Activated T-helper 1 cell treated with anti-CD3 and anti-CD28 coated beads, Interleukin-12 subunit alpha, Interleukin-12 subunit beta, Interleukin-2, Interleukin-4 antibody, amounts not matched to agents 30 ng/mL and 10 ng/mL and 1 ng/mL, durations not matched to agents 14 hours and 24 hours and 36 hours (primary cell): ENCODE measurements around the gene HNRNPLL. TPM values are rescaled to one million over a fixed set of nuclear protein-coding genes. Genes with fewer than 3 reads are reported as not detected.

ENCODE experiments used
- DNase-seq: peaks from one replicate; pipeline ENCODE4 v3.0.0; 2021; ENCODE audit warnings: low spot score
- H3K27ac Mint-ChIP-seq: one replicate; pipeline ENCODE4 v1.8.0; 2021; ENCODE audit warnings: mild to moderate bottlenecking, mixed read lengths
- H3K27me3 Mint-ChIP-seq: one replicate; pipeline ENCODE4 v1.8.0; 2022; ENCODE audit warnings: mild to moderate bottlenecking, moderate library complexity, mixed read lengths; ENCODE audit not compliant: insufficient read depth
- H3K36me3 Mint-ChIP-seq: one replicate; pipeline ENCODE4 v1.8.0; 2021; ENCODE audit warnings: low read depth, mixed read lengths
- H3K4me1 Mint-ChIP-seq: one replicate; pipeline ENCODE4 v1.8.0; 2021; ENCODE audit warnings: low read depth, mixed read lengths
- H3K4me3 Mint-ChIP-seq: one replicate; pipeline ENCODE4 v1.8.0; 2021; ENCODE audit warnings: mild to moderate bottlenecking, moderate library complexity, mixed read lengths
- H3K9me3 Mint-ChIP-seq: one replicate; pipeline ENCODE4 v1.8.0; 2021; ENCODE audit warnings: mixed read lengths
- intact Hi-C: fragments of 100-400 bp; cut with micrococcal nuclease; formaldehyde crosslinking; loops from one replicate; pipeline ENCODE4 v1.15.1; 2024
- total RNA-seq: library from RNA; stranded (reverse); gene quantifications from 2 replicates; pipeline ENCODE4 v1.2.3, GENCODE V29; 2022

HNRNPLL gene
- total RNA-seq, 1 donor from 2014 or later: 85.8 TPM

GRCh38 chr2:38598991-38599295, 3.8 kb downstream of the HNRNPLL start:
- H3K27ac Mint-ChIP-seq: peak overlapping the region; percentile 1
- intact Hi-C loops: no loop called here
- peak overlapping the region; percentile 91 for H3K4me3 Mint-ChIP-seq
- peaks cover 26% of the 10 kb centered on the region for H3K36me3 Mint-ChIP-seq
- H3K4me1 Mint-ChIP-seq: peaks cover 60% of the 10 kb centered on the region
- H3K9me3 Mint-ChIP-seq: no peaks in the 10 kb centered on the region
- no peaks in the 10 kb centered on the region for H3K27me3 Mint-ChIP-seq
- DNase-seq: no peak

GRCh38 chr2:38598200-38598990, 4.3 kb downstream of the HNRNPLL start:
- no peaks in the 10 kb centered on the region for H3K27me3 Mint-ChIP-seq
- DNase-seq: no peak
- intact Hi-C loops: no loop called here
- H3K36me3 Mint-ChIP-seq: peaks cover 26% of the 10 kb centered on the region
- H3K9me3 Mint-ChIP-seq: no peaks in the 10 kb centered on the region
- peak overlapping the region; percentile 1 for H3K27ac Mint-ChIP-seq
- peak overlapping the region; percentile 91 for H3K4me3 Mint-ChIP-seq
- H3K4me1 Mint-ChIP-seq: peaks cover 57% of the 10 kb centered on the region

DNA sequence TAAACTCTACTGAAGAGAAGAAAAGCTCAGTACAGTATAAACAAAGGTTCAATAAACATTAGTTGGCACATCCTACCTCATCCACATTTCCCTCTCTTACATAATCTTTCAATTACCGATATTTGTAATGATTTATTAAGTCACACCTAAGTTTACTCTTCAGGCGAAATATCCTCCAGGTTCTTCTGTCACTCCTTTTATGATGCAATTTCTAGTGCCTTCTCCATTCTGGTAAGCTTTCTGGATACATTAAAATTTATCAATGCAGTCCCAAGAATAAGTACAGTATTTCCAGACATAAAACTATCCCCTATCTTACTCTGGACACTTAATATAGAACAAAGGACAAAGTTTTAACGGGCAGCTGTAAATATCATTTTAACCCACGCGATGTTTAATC, 5.6 kb downstream of the HNRNPLL start:
- Mint-ChIP-seq H3K9me3 (no peaks in the 10 kb centered on the region), H3K4me3 (peak overlapping the region; percentile 15), H3K27me3 (no peaks in the 10 kb centered on the region), H3K4me1 (peaks cover 65% of the 10 kb centered on the region), H3K27ac (peak overlapping the region; percentile 27), H3K36me3 (peaks cover 32% of the 10 kb centered on the region)
- intact Hi-C loops: no loop called here
- no peak for DNase-seq

DNA sequence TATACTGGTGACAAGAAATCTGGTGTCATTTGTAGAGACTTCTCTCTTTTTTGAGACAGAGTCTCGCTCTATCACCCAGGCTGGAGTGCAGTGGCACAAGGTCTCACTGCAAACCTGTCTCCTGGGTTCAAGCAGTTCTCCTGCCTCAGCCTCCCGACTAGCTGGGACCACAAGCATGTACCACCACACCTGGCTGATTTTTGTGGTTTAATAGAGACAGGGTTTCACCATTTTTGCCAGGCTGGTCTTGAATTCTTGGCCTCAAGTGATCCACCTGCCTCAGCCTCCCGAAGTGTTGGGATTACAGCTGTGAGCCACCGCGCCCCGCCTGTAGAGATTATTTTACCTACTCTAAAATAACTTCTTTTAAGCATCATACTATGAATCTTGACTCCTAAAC, 6.5 kb downstream of the HNRNPLL start:
- H3K36me3 Mint-ChIP-seq: peaks cover 28% of the 10 kb centered on the region
- no peaks in the 10 kb centered on the region for H3K27me3 Mint-ChIP-seq
- no peak for DNase-seq
- no peak overlapping the region for H3K4me3 Mint-ChIP-seq
- no peak overlapping the region for H3K27ac Mint-ChIP-seq
- peaks cover 68% of the 10 kb centered on the region for H3K4me1 Mint-ChIP-seq
- intact Hi-C loops: no loop called here
- H3K9me3 Mint-ChIP-seq: no peaks in the 10 kb centered on the region

GRCh38 chr2:38592951-38593350, 9.8 kb downstream of the HNRNPLL start:
- Mint-ChIP-seq H3K4me1 (peaks cover 67% of the 10 kb centered on the region), H3K4me3 (no peak overlapping the region), H3K27ac (peak overlapping the region; percentile 34), H3K9me3 (peaks cover under 1% of the 10 kb centered on the region), H3K27me3 (no peaks in the 10 kb centered on the region), H3K36me3 (peaks cover 42% of the 10 kb centered on the region)
- no peak for DNase-seq
- intact Hi-C loops: loop anchor here (1.0 kb wide), 1 partner anchor 7 kb away; no protein-coding TSS in a partner anchor

- Mint-ChIP-seq H3K36me3 (peaks cover 46% of the 10 kb centered on the region), H3K27ac (no peak overlapping the region), H3K4me1 (peaks cover 68% of the 10 kb centered on the region), H3K4me3 (no peak overlapping the region), H3K9me3 (peaks cover 4% of the 10 kb centered on the region), H3K27me3 (no peaks in the 10 kb centered on the region)
- DNase-seq: no peak
- intact Hi-C loops: no loop called here
These were observed 11.6 kb downstream of the HNRNPLL start for GRCh38 chr2:38591152-38591551.

DNA sequence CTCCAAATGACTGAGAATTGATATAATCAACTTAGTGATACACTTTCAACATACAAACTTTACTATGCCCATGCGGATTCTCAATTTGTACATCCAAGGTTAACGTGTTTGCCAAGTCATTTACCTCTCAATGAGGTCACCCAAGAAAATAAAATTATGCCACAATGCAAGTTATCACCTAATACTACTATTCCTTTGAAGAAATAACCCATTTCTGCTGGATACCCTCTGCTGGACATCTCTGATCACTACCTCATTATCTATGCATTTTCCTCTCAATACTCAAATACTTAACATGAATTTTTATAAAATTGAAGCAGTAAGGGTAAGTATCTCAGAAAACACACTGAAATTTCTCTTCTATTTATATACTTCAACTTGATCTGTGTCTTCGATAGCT, 12.7 kb downstream of the HNRNPLL start:
- H3K9me3 Mint-ChIP-seq: peaks cover 4% of the 10 kb centered on the region
- H3K4me1 Mint-ChIP-seq: peaks cover 64% of the 10 kb centered on the region
- no peak for DNase-seq
- no peak overlapping the region for H3K4me3 Mint-ChIP-seq
- H3K36me3 Mint-ChIP-seq: peaks cover 47% of the 10 kb centered on the region
- H3K27me3 Mint-ChIP-seq: no peaks in the 10 kb centered on the region
- H3K27ac Mint-ChIP-seq: no peak overlapping the region
- intact Hi-C loops: no loop called here

- Mint-ChIP-seq H3K27ac (no peak overlapping the region), H3K4me1 (peaks cover 50% of the 10 kb centered on the region), H3K27me3 (no peaks in the 10 kb centered on the region), H3K36me3 (peaks cover 54% of the 10 kb centered on the region), H3K9me3 (peaks cover 4% of the 10 kb centered on the region), H3K4me3 (no peak overlapping the region)
- DNase-seq: no peak
- intact Hi-C loops: no loop called here
These were observed 15.8 kb downstream of the HNRNPLL start for GRCh38 chr2:38586931-38587330.

DNA sequence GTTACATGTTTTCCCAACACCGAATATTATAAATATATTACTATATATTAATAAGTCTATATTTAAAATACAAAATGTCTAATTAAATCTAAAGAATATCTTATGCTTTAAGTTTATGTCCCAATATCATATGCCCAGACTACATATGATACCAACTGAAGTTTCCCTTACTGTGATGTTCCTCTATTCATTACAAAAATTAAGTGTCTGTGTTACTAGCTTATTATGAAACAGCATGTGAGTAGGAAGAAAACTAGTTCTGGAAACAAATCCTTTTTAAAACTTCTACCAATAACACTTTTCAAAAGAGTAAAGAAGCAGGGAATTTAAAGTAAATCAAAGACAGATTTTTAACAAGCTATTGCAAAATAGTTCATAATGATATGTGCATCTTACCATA, 17.8 kb downstream of the HNRNPLL start:
- peaks cover 4% of the 10 kb centered on the region for H3K9me3 Mint-ChIP-seq
- no peaks in the 10 kb centered on the region for H3K27me3 Mint-ChIP-seq
- peaks cover 42% of the 10 kb centered on the region for H3K4me1 Mint-ChIP-seq
- intact Hi-C loops: no loop called here
- H3K4me3 Mint-ChIP-seq: no peak overlapping the region
- peaks cover 47% of the 10 kb centered on the region for H3K36me3 Mint-ChIP-seq
- DNase-seq: no peak
- H3K27ac Mint-ChIP-seq: no peak overlapping the region

GRCh38 chr2:38583994-38584393, 18.7 kb downstream of the HNRNPLL start:
- DNase-seq: no peak
- intact Hi-C loops: no loop called here
- peaks cover 4% of the 10 kb centered on the region for H3K9me3 Mint-ChIP-seq
- no peaks in the 10 kb centered on the region for H3K27me3 Mint-ChIP-seq
- H3K4me3 Mint-ChIP-seq: no peak overlapping the region
- peaks cover 40% of the 10 kb centered on the region for H3K36me3 Mint-ChIP-seq
- peaks cover 34% of the 10 kb centered on the region for H3K4me1 Mint-ChIP-seq
- H3K27ac Mint-ChIP-seq: no peak overlapping the region

DNA sequence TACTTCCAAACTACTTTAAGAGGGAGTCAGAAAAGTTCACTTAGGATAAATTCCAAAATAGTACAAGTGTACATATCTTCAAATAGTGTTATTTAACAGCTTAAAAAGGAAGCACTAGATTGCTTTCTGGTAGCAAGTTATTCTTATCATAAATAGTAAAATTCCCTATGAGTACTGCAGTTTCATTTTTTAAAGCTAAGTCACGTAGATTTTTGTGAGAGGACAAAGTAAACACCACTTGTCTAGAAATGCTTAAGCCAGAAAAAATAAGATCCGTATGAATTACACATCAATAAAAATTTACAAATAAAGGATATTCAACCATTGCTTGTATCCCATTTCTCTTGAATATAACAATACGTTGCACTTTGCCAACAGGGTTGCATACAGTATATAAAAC, 19.2 kb downstream of the HNRNPLL start:
- Mint-ChIP-seq H3K4me3 (no peak overlapping the region), H3K4me1 (peaks cover 35% of the 10 kb centered on the region), H3K27me3 (no peaks in the 10 kb centered on the region), H3K36me3 (peaks cover 41% of the 10 kb centered on the region), H3K27ac (no peak overlapping the region), H3K9me3 (peaks cover 4% of the 10 kb centered on the region)
- no peak for DNase-seq
- intact Hi-C loops: no loop called here

DNA sequence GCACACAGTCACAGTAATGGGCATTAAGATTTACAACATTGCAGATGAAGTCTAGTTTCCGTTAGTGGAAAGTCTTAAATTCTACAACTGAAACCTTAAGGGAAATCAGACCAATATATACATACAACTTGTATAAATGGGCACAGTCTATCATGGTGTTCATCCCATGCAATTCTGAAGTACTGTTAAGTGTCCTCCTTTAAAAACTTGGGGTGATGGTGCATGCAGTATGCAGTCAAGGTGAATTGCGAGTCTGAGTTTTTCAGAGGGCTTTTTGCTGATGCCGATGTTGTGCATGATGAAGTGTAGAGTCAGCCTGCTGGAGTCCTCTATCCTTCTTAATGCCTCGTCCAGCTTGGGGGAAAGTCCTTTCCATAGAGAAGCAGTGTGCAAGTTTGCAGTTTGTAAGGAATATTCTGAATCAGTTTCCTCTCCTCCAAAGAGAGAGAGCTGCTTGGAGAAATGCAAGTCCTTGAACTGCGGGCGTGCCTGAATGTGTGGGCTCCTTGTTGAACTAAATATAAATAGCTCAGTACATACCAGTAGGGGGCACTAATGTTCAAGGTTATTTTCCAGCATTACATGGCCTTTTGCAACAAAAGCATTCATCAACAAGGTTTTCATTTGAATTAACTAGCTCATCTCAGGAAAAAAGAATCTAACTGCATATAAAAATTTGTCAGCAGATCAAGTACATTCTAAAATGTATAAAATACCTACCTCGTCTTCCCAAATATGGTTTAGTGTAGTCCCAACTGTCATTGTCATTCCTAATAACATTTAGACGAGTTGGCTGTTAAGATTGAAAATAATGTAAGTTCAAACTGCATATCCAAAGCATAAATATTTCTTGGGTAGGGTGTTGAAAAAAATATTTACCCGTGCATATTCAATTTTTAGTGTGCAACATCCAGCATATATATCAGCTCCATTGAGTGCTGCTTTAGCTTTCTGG, 21.3 kb downstream of the HNRNPLL start:
- peaks cover 28% of the 10 kb centered on the region for H3K4me1 Mint-ChIP-seq
- H3K36me3 Mint-ChIP-seq: peaks cover 45% of the 10 kb centered on the region
- H3K9me3 Mint-ChIP-seq: no peaks in the 10 kb centered on the region
- DNase-seq: peak; percentile 9
- no peaks in the 10 kb centered on the region for H3K27me3 Mint-ChIP-seq
- H3K27ac Mint-ChIP-seq: peak overlapping the region; percentile 75
- intact Hi-C loops: loop anchor here (1.0 to 2.0 kb wide), 7 partner anchors 8 to 160 kb away; no protein-coding TSS in a partner anchor
- H3K4me3 Mint-ChIP-seq: no peak overlapping the region

DNA sequence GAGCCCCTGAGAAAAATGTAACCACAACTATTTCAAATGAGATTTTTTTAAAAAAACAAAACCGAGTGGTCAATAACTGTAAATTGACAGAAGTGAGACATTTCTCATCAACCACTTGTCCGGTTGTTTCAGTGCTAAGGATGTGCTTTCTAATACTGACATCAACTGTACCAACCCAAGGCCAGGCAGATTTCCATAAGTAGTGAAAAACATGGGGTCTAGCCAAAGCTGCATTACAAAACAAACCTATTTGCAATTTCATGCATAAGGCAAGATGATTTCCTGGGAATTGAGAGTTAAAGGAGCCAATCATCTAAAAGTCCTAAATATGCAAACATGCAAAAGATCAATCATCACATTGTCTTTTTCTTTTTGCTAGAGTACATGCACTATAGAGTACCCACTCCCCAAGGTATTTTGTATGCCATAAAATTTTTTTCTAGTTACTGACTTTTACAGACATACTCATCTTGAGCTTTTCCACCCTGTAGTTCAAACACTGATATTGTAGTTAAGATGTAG, 22.6 kb downstream of the HNRNPLL start:
- Mint-ChIP-seq H3K36me3 (peaks cover 45% of the 10 kb centered on the region), H3K27ac (peak overlapping the region; percentile 29), H3K9me3 (no peaks in the 10 kb centered on the region), H3K27me3 (no peaks in the 10 kb centered on the region), H3K4me3 (no peak overlapping the region), H3K4me1 (peaks cover 37% of the 10 kb centered on the region)
- intact Hi-C loops: loop anchor here (2.0 kb wide), 2 partner anchors 43 to 143 kb away; no protein-coding TSS in a partner anchor
- DNase-seq: no peak
